CMK (cell line): ENCODE results near the gene CDC42BPB.

Experiments
- DNase-seq: peaks from one replicate; pipeline ENCODE4 v3.0.0-alpha.2; 2010; ENCODE audit warnings: low read depth

CDC42BPB gene

DNA sequence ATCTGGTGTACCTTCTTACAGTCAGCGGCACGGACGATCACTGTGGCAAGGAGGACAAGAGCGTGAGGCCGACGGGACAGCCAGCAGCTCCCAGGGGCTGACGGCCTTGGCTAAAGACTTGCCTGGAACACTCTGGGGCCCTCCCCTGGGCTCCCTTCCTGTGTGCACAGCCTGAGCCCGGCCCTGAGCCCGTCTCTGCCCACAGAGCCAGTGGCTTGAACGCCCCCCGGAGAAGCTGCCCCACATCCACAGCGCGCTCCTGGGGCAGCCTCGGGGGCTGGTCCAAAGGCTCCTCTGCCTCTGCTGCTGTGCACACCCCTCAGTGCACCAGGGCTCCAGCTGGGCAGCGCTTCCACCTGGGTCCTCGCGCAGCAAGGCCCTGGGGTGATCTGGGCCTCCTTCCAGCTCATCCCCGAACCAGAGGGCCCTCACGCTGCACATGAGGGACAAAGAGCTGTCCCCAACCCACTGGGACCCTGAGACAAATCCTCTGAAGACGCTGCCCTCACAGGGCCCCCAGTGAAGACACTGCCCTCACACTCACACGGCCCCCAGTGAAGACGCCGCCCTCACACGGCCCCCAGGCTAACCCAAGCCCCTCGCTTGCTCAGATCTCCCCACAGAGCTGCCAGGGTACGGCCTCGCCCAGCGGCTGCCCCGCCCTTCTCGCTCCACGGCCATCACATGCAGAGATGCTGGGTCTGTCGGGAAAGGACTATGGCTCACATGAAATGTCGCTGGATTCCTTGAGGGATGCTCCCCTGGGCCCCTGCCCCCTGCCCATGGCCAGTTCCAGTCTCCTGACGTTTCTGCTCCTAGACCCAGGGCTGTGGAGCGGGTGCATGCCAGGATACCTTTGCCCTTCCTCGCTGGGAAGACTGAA, 112.7 kb downstream of the CDC42BPB start:
- no peak for DNase-seq

DNA sequence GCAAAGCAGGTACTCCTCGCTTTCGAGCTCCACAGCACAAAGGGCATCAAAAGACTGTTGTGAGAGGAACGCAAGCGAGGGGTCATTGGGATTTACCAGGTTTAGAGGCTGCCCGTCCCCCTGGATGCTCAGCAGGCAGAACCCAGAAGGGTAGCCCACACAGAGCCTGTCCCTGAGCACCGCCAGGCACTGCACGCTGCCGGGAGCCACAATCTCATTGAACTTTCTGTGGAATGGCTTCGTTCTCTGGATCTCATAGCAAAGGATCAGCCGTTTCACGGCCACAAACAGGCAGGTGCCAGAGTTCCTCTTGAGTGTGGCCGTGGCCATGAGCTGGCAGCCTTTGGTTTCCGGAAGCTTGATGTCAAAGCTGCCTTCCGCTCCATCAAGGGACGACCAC, 113.4 kb downstream of the CDC42BPB start:
- no peak for DNase-seq

DNA sequence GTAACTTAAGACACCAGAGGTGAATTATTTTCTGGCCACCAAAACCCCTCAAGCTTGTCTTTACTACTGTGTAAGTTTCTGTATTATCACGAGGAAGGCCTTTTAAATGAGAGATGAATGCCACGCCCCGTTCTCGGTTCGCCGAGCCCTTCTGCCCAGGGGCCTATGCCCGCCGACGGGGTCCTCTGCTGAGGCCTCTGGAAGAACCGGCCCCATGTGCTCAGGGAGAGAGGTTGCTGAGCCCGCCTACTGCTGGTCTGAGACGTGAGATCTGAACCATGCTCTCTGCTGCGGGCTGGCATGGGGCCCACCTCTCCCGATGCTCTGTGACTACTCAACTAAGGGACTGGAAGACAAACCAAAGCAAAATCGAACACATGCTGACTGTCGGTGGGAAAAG, 113.9 kb downstream of the CDC42BPB start:
- DNase-seq = no peak

GRCh38 chr14:102942069-102942468, 115.3 kb downstream of the CDC42BPB start:
- DNase-seq = no peak

DNA sequence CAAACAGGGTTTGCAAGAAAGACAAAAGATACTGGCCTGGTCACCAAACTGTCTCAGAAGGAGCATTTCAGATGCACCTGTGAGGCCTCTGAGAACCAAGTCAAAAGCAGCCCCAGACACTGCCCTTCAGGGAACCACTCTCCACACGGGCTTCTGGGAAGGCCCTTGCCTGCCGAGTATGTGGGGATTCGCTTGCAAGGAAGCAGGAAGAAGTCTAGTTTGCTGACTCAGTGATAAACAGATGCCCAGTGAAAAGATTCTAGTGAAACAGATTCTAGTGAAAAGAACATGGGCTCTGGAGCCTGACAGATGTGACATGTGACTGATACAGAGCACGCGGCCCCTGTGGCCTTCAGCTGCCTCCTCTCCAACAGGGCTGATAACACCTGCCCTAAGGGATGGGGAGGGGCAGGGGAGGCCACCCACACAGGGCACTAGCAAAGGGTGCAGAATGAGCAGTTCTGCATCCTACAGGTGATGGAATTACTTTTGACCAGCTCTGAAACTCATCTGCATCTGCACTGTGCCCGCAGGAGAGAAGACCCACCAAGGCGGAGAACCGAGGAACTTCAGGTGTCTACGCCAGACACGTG, 115.8 kb downstream of the CDC42BPB start:
- DNase-seq = no peak

GRCh38 chr14:102940729-102941362, 116.5 kb downstream of the CDC42BPB start:
- DNase-seq = no peak

DNA sequence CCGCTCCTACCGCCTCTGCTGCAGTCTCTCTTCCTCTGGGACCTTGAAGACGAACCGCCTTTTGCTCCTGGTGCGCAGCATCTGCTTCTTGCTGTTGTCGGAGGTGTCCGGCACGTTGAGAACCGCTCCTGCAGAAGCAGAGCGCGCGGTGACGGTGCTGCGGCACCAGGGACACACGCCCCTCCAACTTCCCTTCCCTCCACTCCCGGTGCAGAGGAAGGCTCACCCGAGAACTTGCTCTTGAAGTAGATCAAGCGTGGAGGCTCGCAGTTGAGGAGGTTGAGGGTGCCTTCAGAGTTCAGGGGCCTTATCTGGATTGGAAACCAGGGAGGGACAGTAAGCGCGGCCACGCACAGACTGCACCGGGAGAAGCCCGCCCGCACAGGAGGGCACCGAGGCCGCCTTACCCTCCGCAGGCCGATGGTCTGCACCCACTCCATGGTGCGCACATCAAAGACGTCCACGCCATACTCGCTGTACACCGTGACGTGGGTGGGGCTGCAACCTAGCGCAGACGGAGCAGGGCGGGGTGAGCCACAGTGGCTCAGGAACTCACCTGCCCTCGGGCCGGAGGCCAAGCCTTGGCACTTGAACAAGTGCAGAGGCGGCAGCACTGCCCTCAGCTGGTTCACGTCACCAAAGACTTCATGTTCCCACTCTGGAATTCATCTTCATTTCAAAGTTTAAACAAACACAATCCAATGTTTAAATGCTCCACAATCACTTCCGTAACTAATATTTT, 117.4 kb downstream of the CDC42BPB start:
- DNase-seq = no peak

DNA sequence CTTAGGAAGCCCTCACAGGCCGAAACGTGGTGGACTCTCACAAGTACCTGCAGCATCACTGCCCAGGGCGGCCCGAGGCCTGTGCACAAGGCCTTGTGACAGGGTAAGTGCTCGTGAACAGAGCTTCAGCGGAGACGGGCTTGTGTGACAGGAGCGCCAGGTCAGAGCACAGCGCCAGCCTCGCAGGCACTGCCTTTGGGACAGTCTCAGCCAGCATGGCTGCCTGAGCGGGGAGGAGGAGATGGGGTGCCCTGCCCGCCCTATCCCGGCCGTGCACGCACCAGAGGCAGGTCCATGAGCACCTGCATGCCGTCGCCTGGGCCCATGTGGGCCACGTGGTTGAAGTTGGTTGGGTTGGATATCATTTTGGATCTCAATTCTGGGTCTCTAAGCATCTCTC, 118.0 kb downstream of the CDC42BPB start:
- DNase-seq = no peak

DNA sequence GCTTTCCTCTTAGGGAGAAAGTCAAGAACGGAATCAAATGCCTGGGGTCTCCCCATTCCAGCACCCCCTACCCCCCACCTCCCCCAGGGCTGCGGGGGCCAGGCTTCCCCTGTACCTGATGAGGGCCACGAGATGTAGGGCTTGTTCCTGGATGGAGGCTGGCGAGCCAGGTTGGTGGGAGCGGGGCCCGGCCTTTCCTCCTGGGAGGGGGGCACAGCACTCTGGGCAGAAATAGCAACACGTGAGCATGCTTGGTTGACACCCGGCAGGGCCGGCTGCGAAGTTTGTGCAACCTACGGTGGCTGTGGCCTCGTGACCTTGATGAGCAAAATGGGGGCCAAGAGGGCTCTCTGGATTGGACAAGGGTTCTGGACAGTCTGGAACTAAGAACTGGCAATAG, 119.2 kb downstream of the CDC42BPB start:
- DNase-seq = no peak

DNA sequence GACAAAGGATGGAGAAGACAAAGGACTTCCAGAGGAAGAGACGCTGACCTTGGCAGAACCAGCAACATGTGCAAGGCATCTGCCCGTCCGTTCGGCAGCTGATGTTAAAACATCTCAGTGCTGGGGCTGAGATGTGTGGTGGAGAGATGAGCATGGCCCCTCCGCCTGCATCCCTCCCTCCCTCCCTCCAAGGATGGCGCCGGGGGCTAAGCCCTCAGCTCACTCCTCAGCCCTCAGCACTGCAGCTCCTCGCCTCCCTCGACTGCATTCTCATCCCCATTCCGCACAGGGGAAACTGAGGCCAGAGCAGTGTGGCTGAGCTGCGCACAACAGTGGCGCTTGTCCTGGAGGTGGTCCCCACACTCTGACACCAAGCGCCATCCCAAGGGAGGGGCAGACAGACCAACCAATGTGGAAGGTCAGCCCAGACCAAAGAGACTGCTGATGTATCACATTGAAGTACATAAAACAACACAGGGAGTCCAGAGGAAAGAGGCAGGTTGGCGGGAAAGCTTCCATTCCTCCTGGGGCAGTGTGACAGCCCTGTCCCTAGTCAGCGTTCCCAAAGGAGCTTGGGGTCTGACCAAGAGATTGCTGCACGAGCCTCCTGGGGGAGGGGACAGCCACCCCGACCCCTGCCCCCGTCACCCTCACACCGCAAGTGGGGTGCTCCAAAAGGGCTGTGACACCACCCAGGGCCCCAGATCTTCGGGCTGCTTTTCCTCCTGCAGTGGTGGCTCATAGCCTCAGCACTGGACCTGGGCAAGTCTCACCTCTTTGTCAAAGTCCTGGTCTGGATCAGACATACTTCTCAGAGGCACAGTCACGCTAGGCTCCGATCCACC, 119.8 kb downstream of the CDC42BPB start:
- no peak for DNase-seq

GRCh38 chr14:102935756-102936155, 121.6 kb downstream of the CDC42BPB start:
- no peak for DNase-seq

GRCh38 chr14:102933618-102934231, 123.6 kb downstream of the CDC42BPB start:
- DNase-seq = no peak

DNA sequence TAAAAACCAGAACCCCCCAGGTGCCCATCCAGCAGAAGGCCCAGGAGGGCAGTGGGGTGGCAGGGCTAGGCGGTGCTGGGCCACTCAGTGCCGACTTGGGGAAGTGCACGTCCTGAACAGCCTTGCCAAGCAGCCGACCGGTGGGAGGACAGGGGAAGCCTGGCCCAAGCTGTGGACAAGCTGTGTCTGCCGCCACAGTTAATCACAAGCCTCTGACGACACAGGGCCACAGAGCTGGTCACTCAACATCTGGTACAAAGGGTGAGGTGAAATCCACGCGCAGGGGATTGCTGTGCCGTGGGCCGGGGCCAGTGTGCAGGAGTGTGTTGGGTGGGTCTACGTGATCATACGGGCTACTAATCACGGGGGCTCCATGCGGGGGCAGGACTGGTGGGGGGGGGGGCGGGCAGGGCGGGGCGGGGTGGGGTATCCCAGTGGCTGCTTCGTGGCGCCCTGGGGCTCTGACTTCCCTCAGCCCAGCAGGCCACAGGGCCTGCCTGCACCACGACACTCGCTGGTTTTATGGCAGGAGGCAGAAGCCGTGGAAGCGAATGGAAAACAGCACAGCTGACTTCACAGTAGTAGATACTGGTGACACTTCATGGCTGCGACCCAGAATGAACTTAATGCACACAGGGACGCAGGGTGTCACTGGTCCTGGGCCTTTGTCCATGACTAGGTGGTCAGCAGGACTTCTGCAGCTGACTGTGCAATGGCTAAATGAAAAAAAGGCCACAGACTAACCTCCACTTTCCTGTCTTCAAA, 124.7 kb downstream of the CDC42BPB start:
- no peak for DNase-seq

- no peak for DNase-seq
These were observed 125.6 kb downstream of the CDC42BPB start for GRCh38 chr14:102931580-102932285.

DNA sequence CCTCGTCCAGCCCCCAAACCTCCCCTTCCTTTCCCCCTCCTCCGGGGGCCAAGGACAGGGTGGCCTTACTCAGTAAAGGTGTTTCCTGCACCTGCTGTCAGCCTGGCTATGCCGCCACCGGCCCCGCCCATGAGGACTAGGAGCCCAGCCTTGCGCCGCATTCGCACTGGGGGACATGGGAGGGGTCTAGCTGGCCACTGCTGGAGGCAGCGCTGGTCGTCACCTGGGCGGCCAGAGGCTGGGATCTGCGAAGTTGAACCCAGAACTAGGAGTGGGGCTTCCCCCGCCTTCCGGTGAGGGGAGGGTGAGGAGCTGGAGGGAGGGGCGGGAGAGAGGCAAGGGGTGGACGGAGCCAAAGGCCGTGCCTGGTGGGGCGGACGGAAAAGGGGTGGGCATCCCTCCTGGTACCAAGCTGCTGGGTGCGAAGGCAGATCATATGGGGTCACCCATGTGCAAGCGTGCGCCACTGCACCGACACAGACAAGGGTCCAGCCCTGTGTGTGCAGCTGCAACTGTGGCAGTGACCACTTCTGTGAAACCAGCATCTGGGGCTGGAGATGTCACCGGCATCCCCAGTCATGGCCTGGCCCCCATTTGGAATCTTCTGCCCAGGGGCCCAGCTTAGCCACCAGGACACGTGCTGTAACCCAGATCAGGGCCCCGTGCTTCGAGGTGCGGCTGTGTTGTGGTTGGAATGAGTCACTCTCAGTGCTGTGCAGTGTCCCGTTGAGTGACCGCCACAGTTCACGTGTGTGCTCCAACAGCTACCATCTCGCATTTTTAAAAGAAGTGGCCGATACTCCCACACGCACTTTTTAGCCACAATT, 126.4 kb downstream of the CDC42BPB start:
- no peak for DNase-seq

GRCh38 chr14:102930138-102930752, 127.1 kb downstream of the CDC42BPB start:
- no peak for DNase-seq

DNA sequence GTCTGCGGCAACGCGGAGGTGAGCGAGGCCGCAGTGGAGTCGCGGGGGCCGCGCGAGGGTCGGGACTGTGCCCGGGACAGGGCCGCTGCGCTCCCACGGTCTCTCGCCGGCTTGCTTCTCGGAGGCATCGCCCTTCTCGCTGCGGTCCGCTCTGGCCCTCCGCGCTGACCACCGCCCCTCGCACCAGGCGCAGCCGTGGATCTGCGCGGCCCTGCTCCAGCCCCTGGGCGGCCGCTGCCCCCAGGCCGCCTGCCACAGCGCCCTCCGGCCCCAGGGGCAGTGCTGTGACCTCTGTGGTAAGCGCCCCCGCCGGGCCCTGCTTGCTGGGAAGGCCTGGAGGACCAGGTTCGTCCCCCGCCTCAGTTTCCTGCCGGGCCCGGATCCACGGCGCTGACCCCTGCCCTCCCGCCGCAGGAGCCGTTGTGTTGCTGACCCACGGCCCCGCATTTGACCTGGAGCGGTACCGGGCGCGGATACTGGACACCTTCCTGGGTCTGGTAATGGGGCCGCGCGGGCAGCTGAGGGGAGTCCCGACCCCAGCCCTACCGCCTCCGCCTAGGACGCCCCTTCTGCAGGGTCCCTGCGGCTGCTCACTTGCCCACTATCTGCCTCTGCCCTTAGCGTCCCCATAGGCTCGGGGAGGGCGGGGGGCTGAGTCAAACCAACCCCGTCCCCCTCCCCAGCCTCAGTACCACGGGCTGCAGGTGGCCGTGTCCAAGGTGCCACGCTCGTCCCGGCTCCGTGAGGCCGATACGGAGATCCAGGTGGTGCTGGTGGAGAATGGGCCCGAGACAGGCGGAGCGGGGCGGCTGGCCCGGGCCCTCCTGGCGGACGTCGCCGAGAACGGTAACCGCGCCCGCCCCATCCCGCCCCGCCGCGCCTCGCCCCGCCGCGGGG, 127.9 kb downstream of the CDC42BPB start:
- no peak for DNase-seq
